Measurements from ENCODE around the gene SLC2A8. TPM values are rescaled to one million over a fixed set of nuclear protein-coding genes. Genes with fewer than 3 reads are reported as not detected.

The SLC2A8 gene
- total RNA-seq, 1 donor: 5.5 TPM

DNA sequence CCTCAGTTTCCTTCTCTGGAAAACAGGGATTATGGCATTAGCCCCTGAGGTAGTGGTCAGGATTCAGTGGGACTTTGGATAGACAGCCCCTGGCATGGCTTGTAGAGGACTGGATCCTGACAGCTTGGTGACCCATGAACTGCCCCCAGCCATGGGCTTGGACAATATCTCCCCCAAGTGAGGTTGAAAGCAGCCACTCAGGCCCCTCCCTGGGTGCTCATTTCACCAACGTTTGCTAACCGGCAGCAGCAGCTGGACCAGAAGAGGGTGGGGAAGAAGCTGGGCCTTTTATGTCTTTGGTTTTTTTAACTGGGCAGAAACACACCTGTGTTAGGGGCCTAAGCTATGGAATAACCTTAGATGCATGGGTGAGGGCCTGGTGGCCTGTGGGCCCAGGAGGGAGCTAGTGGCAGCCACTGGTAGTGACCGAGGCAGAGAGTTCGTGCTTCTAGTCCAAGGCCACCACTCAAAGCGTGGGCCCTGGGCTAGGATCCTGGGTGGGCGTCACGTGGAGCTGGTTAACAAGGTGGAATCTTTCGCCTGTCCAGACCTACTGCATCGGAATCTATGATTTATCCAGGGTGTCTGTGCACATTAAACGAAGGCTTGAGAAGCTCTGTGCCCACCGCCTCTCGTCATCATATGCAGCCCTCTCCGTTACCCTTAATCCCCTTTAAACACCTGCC lies 1.9 kb downstream of the SLC2A8 start:
- TF ChIP-seq, protein P1, sequence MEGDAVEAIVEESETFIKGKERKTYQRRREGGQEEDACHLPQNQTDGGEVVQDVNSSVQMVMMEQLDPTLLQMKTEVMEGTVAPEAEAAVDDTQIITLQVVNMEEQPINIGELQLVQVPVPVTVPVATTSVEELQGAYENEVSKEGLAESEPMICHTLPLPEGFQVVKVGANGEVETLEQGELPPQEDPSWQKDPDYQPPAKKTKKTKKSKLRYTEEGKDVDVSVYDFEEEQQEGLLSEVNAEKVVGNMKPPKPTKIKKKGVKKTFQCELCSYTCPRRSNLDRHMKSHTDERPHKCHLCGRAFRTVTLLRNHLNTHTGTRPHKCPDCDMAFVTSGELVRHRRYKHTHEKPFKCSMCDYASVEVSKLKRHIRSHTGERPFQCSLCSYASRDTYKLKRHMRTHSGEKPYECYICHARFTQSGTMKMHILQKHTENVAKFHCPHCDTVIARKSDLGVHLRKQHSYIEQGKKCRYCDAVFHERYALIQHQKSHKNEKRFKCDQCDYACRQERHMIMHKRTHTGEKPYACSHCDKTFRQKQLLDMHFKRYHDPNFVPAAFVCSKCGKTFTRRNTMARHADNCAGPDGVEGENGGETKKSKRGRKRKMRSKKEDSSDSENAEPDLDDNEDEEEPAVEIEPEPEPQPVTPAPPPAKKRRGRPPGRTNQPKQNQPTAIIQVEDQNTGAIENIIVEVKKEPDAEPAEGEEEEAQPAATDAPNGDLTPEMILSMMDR (IDR thresholded peaks at IDR 0.05; ENCODE audit: insufficient read depth, low read length): no peak
- no peak overlapping the region for H3K4me3 ChIP-seq (ENCODE audit: low read depth, low read length)
- DNase-seq (ENCODE audit: low read depth): no peak

DNA sequence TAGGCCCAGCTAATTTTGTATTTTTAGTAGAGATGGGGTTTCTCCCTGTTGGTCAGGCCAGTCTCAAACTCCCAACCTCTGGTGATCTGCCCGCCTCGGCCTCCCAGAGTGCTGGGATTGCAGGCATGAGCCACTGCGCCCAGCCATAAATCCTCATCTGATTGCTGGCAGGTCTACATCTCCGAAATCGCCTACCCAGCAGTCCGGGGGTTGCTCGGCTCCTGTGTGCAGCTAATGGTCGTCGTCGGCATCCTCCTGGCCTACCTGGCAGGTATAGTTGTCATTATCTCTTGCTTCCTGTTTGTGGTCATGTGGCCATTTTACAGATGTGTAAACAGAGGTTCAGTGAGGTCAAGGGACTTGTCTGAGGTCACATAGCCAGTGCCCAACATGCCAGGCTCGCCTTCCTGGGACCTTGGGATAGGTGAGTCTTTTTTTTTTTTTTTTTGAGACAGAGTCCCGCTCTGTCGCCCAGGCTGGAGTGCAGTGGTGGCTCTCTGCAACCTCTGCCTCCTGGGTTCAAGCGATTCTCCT lies 2.8 kb downstream of the SLC2A8 start:
- no peak for DNase-seq (ENCODE audit: low read depth)
- TF ChIP-seq, protein P1 (IDR thresholded peaks at IDR 0.05; ENCODE audit: insufficient read depth, low read length): no peak
- H3K4me3 ChIP-seq (ENCODE audit: low read depth, low read length): no peak overlapping the region

DNA sequence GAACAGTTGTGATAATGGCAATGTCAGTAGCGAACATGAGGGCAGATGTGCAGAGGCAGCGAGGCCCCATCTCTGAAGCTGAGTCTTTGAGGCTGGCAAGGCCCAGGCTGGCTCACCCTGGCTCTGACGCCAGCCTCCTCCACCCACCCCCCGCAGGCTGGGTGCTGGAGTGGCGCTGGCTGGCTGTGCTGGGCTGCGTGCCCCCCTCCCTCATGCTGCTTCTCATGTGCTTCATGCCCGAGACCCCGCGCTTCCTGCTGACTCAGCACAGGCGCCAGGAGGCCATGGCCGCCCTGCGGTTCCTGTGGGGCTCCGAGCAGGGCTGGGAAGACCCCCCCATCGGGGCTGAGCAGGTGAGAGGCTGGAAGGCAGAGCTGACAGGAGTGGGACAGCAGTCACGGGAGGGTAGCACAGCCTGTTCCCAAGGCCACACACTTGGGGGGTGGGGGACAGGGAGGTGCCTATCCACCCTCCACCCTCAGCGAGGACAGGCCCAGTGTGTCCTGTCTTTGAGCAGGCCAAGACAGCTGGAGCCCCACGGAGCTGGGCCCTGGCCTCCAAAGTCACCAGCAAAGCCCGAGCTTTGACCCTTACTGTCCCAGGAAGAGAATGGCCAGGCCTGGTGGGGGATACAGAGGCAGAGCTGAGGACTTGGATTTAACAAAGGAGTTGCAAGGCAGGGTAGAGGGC lies 5.6 kb downstream of the SLC2A8 start:
- TF ChIP-seq, protein P1 (IDR thresholded peaks at IDR 0.05; ENCODE audit: insufficient read depth, low read length): no peak
- no peak overlapping the region for H3K4me3 ChIP-seq (ENCODE audit: low read depth, low read length)
- no peak for DNase-seq (ENCODE audit: low read depth)

DNA sequence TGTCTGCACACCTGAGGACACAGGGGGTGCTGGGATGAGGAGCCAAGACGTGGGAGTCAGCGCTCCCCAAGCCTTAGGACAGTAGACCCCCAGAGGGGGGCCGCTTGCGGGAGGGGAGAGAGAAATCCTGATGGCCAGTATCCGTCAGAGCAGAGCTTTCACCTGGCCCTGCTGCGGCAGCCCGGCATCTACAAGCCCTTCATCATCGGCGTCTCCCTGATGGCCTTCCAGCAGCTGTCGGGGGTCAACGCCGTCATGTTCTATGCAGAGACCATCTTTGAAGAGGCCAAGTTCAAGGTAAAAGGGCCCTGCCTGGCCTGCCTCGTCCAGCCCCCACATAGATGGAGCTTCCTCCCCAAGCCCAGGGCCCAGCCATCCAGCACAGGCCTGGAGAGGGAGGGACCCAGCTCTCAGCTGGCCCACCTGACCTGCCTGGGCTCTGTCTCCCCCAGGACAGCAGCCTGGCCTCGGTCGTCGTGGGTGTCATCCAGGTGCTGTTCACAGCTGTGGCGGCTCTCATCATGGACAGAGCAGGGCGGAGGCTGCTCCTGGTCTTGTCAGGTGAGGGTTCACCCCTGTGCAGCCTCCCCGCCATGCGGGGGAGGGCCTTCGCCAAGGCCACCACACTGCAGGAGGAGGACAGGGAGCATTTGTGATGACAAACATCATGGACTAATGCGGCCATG lies 6.7 kb downstream of the SLC2A8 start:
- no peak overlapping the region for H3K4me3 ChIP-seq (ENCODE audit: low read depth, low read length)
- TF ChIP-seq, protein P1 (IDR thresholded peaks at IDR 0.05; ENCODE audit: insufficient read depth, low read length): no peak
- DNase-seq (ENCODE audit: low read depth): no peak

DNA sequence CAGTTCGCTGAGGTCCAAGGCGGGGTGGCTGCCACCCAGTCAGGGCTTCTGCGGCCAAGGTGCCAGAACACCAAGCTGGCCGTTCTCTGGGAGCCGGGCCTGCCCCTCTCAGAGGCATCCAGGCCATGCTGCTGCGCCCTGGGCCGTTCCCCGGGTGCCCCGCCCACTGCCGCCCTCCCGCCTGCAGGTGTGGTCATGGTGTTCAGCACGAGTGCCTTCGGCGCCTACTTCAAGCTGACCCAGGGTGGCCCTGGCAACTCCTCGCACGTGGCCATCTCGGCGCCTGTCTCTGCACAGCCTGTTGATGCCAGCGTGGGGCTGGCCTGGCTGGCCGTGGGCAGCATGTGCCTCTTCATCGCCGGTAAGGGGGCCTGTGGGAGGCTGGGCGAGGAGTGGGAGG lies 7.7 kb downstream of the SLC2A8 start:
- H3K4me3 ChIP-seq (ENCODE audit: low read depth, low read length): no peak overlapping the region
- TF ChIP-seq, protein P1 (IDR thresholded peaks at IDR 0.05; ENCODE audit: insufficient read depth, low read length): no peak
- no peak for DNase-seq (ENCODE audit: low read depth)

DNA sequence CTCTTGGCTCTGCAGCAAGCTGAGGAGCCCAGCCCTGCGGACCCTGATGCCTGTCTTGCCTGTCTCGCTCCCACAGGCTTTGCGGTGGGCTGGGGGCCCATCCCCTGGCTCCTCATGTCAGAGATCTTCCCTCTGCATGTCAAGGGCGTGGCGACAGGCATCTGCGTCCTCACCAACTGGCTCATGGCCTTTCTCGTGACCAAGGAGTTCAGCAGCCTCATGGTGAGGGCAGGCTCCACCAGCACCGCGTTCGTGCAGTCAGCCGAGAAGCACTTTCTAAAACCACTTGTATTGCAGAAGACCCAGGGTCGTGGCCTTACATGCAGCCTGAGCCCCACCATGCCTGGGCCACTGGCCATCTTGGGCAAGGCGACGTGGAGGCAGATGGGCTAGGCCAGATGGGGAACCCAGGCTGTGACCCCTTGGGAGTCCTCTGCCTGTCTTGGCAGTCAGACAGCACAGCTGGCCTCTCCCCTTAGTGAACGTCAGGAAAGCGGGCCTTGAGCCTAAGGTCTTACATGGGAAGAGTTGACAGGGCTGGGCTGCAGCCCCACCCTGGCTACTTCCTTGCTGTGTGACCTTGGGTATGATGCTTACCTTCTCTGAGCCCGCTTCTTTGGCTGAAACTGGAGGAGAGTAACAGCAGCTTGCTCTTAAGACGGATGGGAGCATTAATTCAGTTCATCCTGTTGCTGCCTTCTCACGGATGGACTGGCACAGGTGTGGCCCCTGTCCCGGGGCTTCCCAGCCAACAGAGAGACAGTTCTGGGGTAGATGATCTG lies 8.6 kb downstream of the SLC2A8 start:
- no peak overlapping the region for H3K4me3 ChIP-seq (ENCODE audit: low read depth, low read length)
- DNase-seq (ENCODE audit: low read depth): no peak
- TF ChIP-seq, protein P1 (IDR thresholded peaks at IDR 0.05; ENCODE audit: insufficient read depth, low read length): no peak
